WTC11 (cell line): ENCODE data around the gene GAREM2. TPM values are rescaled to one million over a fixed set of nuclear protein-coding genes. Genes with fewer than 3 reads are reported as not detected.

ENCODE experiments used
- ATAC-seq: fragments of 200-7000 bp; cut with Tn5 transposase; 2 replicates; pipeline ENCODE4 v1.10.0; 2021; ENCODE audit warnings: mild to moderate bottlenecking, moderate library complexity
- CTCF ChIA-PET: fragments of 300-600 bp; sonication (Branson Sonifier 250); formaldehyde crosslinking; loops from one replicate; lab custom pipeline; 2021; ENCODE audit warnings: antibody characterized with exemption; lab: Charles Lee
- POLR2A ChIA-PET: fragments of 350-600 bp; sonication (Branson Sonifier 250); formaldehyde crosslinking; loops from one replicate; lab custom pipeline; 2021; ENCODE audit warnings: antibody characterized with exemption; lab: Charles Lee
- DNase-seq: peaks from one replicate; pipeline ENCODE4 v3.0.0; 2021; ENCODE audit warnings: low spot score
- H3K27ac Mint-ChIP-seq: 2 replicates; pipeline ENCODE4 v1.8.0; 2021; ENCODE audit warnings: mixed read lengths
- H3K27me3 Mint-ChIP-seq: 2 replicates; pipeline ENCODE4 v1.8.0; 2021; ENCODE audit warnings: low read depth, mild to moderate bottlenecking, moderate library complexity, mixed read lengths
- H3K36me3 Mint-ChIP-seq: 2 replicates; pipeline ENCODE4 v1.8.0; 2021; ENCODE audit warnings: mixed read lengths
- H3K4me1 Mint-ChIP-seq: 2 replicates; pipeline ENCODE4 v1.8.0; 2022; ENCODE audit warnings: mixed read lengths
- H3K4me3 Mint-ChIP-seq: 2 replicates; pipeline ENCODE4 v1.8.0; 2021; ENCODE audit warnings: mild to moderate bottlenecking, moderate library complexity, mixed read lengths
- H3K9me3 Mint-ChIP-seq: 2 replicates; pipeline ENCODE4 v1.8.0; 2021; ENCODE audit warnings: mixed read lengths
- CREB1 ChIP-seq: sonication (generic); formaldehyde crosslinking; IDR thresholded peaks from 2 replicates; pipeline ENCODE4 v1.8.0; 2023; ENCODE audit warnings: mild to moderate bottlenecking, missing genetic modification reagents
- CREM ChIP-seq: sonication (generic); formaldehyde crosslinking; IDR thresholded peaks from 2 replicates; pipeline ENCODE4 v1.8.1; 2022; ENCODE audit warnings: mild to moderate bottlenecking, missing genetic modification reagents, moderate library complexity
- E2F5 ChIP-seq: sonication (generic); formaldehyde crosslinking; IDR thresholded peaks from 2 replicates; pipeline ENCODE4 v1.8.1; 2022; ENCODE audit warnings: mild to moderate bottlenecking, moderate library complexity, missing genetic modification reagents
- EMX1 ChIP-seq: fragments of 250-450 bp; sonication (Bioruptor Pico); IDR thresholded peaks from 2 replicates; pipeline ENCODE4 v1.8.0; 2021; ENCODE audit warnings: mild to moderate bottlenecking
- ETV6 ChIP-seq: sonication (generic); formaldehyde crosslinking; IDR thresholded peaks from 2 replicates; pipeline ENCODE4 v1.8.1; 2022; ENCODE audit warnings: mild to moderate bottlenecking, missing genetic modification reagents
- GABPB1 ChIP-seq: sonication (generic); formaldehyde crosslinking; IDR thresholded peaks from 2 replicates; pipeline ENCODE4 v1.8.1; 2023; ENCODE audit warnings: mild to moderate bottlenecking, missing genetic modification reagents
- JUN ChIP-seq: sonication (generic); formaldehyde crosslinking; IDR thresholded peaks from 2 replicates; pipeline ENCODE4 v1.8.0; 2023; ENCODE audit warnings: mild to moderate bottlenecking, missing genetic modification reagents
- KAT7 ChIP-seq: sonication (generic); formaldehyde crosslinking; IDR thresholded peaks from 2 replicates; pipeline ENCODE4 v1.8.1; 2023; ENCODE audit warnings: missing genetic modification reagents, mild to moderate bottlenecking, borderline replicate concordance
- MXD4 ChIP-seq: fragments of 250-450 bp; sonication (Bioruptor Pico); IDR thresholded peaks from 2 replicates; pipeline ENCODE4 v1.8.0; 2021; ENCODE audit warnings: mild to moderate bottlenecking, moderate library complexity, borderline replicate concordance
- NFE2L1 ChIP-seq: sonication (generic); formaldehyde crosslinking; IDR thresholded peaks from 2 replicates; pipeline ENCODE4 v1.8.1; 2023; ENCODE audit warnings: missing genetic modification reagents
- NFYB ChIP-seq: sonication (generic); formaldehyde crosslinking; conservative IDR thresholded peaks from 2 replicates; pipeline ENCODE4 v1.8.0; 2022; ENCODE audit warnings: low read depth, missing genetic modification reagents
- STAT6 ChIP-seq: sonication (generic); formaldehyde crosslinking; conservative IDR thresholded peaks from 2 replicates; pipeline ENCODE4 v1.8.1; 2023; ENCODE audit warnings: mild to moderate bottlenecking, low read depth, missing genetic modification reagents, moderate library complexity
- TEAD4 ChIP-seq: sonication (generic); formaldehyde crosslinking; IDR thresholded peaks from 2 replicates; pipeline ENCODE4 v1.8.0; 2022; ENCODE audit warnings: mild to moderate bottlenecking, missing genetic modification reagents
- ZBTB21 ChIP-seq: sonication (generic); formaldehyde crosslinking; IDR thresholded peaks from 2 replicates; pipeline ENCODE4 v1.8.1; 2023; ENCODE audit warnings: mild to moderate bottlenecking, missing genetic modification reagents, borderline replicate concordance
- ZNF396 ChIP-seq: fragments of 250-450 bp; sonication (Bioruptor Pico); IDR thresholded peaks from 2 replicates; pipeline ENCODE4 v1.8.0; 2021; ENCODE audit warnings: mild to moderate bottlenecking, moderate library complexity, borderline replicate concordance
- ZSCAN18 ChIP-seq: fragments of 250-450 bp; sonication (Bioruptor Pico); IDR thresholded peaks from 2 replicates; pipeline ENCODE4 v2.1.2; 2022; ENCODE audit warnings: mild to moderate bottlenecking, moderate library complexity
- total RNA-seq: library from RNA; stranded (reverse); gene quantifications from 3 replicates; pipeline ENCODE4 v1.2.3, GENCODE V29; 2021
- TF ChIP-seq, protein P1 (sequence below): sonication (generic); formaldehyde crosslinking; IDR thresholded peaks from 2 replicates; pipeline ENCODE4 v1.8.0; 2023; ENCODE audit warnings: missing genetic modification reagents, mild to moderate bottlenecking, borderline replicate concordance
- TF ChIP-seq, protein P2 (sequence below): sonication (generic); formaldehyde crosslinking; IDR thresholded peaks from 2 replicates; pipeline ENCODE4 v1.8.0; 2023; ENCODE audit warnings: mild to moderate bottlenecking, missing genetic modification reagents
- TF ChIP-seq, protein P3 (sequence below): sonication (generic); formaldehyde crosslinking; IDR thresholded peaks from 2 replicates; pipeline ENCODE4 v1.8.1; 2023; ENCODE audit warnings: mild to moderate bottlenecking, moderate library complexity, missing genetic modification reagents
- TF ChIP-seq, protein P4 (sequence below): sonication (generic); formaldehyde crosslinking; IDR thresholded peaks from 2 replicates; pipeline ENCODE4 v1.8.1; 2023; ENCODE audit warnings: mild to moderate bottlenecking, missing genetic modification reagents, moderate library complexity

GAREM2 gene
- total RNA-seq, 1 experiment from 2014 or later = 17.4 TPM

GRCh38 chr2:26157580-26157979 is 15.3 kb upstream of the GAREM2 start:
- no peaks in the 10 kb centered on the region; the same call in 1 of the 2 replicates for H3K27me3 Mint-ChIP-seq
- CTCF ChIA-PET = no interaction called here
- H3K4me3 Mint-ChIP-seq = no peak overlapping the region
- POLR2A ChIA-PET = interaction anchor here (0.6 kb wide), 1 partner anchor 69 kb away, joined by 3 read pairs; no protein-coding TSS in a partner anchor
- DNase-seq (no peak), ATAC-seq (no peak)
- no peak overlapping the region for H3K27ac Mint-ChIP-seq
- H3K36me3 Mint-ChIP-seq = no peaks in the 10 kb centered on the region
- peaks cover 24% of the 10 kb centered on the region for H3K9me3 Mint-ChIP-seq
- H3K4me1 Mint-ChIP-seq = no peaks in the 10 kb centered on the region
- TF ChIP-seq TEAD4 (CRISPR knock-in tag) (no peak), MXD4 (CRISPR knock-in tag) (no peak), KAT7 (no peak), JUN (no peak), STAT6 (CRISPR knock-in tag) (no peak), ZSCAN18 (CRISPR knock-in tag) (no peak)
- TF ChIP-seq, protein P1, sequence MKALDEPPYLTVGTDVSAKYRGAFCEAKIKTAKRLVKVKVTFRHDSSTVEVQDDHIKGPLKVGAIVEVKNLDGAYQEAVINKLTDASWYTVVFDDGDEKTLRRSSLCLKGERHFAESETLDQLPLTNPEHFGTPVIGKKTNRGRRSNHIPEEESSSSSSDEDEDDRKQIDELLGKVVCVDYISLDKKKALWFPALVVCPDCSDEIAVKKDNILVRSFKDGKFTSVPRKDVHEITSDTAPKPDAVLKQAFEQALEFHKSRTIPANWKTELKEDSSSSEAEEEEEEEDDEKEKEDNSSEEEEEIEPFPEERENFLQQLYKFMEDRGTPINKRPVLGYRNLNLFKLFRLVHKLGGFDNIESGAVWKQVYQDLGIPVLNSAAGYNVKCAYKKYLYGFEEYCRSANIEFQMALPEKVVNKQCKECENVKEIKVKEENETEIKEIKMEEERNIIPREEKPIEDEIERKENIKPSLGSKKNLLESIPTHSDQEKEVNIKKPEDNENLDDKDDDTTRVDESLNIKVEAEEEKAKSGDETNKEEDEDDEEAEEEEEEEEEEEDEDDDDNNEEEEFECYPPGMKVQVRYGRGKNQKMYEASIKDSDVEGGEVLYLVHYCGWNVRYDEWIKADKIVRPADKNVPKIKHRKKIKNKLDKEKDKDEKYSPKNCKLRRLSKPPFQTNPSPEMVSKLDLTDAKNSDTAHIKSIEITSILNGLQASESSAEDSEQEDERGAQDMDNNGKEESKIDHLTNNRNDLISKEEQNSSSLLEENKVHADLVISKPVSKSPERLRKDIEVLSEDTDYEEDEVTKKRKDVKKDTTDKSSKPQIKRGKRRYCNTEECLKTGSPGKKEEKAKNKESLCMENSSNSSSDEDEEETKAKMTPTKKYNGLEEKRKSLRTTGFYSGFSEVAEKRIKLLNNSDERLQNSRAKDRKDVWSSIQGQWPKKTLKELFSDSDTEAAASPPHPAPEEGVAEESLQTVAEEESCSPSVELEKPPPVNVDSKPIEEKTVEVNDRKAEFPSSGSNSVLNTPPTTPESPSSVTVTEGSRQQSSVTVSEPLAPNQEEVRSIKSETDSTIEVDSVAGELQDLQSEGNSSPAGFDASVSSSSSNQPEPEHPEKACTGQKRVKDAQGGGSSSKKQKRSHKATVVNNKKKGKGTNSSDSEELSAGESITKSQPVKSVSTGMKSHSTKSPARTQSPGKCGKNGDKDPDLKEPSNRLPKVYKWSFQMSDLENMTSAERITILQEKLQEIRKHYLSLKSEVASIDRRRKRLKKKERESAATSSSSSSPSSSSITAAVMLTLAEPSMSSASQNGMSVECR (CRISPR knock-in tag) = no peak
- TF ChIP-seq, all 79 proteins: peak for 0

- H3K36me3 Mint-ChIP-seq = no peaks in the 10 kb centered on the region
These were observed 11.0 kb upstream of the GAREM2 start for GRCh38 chr2:26161926-26162325.

More at GRCh38 chr2:26161926-26162325, 11.0 kb upstream of the GAREM2 start:
- H3K4me3 Mint-ChIP-seq = no peak overlapping the region
- TF ChIP-seq E2F5 (CRISPR knock-in tag) (no peak), EMX1 (CRISPR knock-in tag) (no peak), NFYB (CRISPR knock-in tag) (no peak), ETV6 (CRISPR knock-in tag) (no peak), GABPB1 (CRISPR knock-in tag) (no peak), ZNF396 (CRISPR knock-in tag) (no peak), ZBTB21 (CRISPR knock-in tag) (no peak), CREB1 (CRISPR knock-in tag) (no peak), NFE2L1 (CRISPR knock-in tag) (no peak), CREM (CRISPR knock-in tag) (no peak)
- TF ChIP-seq, protein P2, sequence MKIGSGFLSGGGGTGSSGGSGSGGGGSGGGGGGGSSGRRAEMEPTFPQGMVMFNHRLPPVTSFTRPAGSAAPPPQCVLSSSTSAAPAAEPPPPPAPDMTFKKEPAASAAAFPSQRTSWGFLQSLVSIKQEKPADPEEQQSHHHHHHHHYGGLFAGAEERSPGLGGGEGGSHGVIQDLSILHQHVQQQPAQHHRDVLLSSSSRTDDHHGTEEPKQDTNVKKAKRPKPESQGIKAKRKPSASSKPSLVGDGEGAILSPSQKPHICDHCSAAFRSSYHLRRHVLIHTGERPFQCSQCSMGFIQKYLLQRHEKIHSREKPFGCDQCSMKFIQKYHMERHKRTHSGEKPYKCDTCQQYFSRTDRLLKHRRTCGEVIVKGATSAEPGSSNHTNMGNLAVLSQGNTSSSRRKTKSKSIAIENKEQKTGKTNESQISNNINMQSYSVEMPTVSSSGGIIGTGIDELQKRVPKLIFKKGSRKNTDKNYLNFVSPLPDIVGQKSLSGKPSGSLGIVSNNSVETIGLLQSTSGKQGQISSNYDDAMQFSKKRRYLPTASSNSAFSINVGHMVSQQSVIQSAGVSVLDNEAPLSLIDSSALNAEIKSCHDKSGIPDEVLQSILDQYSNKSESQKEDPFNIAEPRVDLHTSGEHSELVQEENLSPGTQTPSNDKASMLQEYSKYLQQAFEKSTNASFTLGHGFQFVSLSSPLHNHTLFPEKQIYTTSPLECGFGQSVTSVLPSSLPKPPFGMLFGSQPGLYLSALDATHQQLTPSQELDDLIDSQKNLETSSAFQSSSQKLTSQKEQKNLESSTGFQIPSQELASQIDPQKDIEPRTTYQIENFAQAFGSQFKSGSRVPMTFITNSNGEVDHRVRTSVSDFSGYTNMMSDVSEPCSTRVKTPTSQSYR (CRISPR knock-in tag) = no peak
- TF ChIP-seq, protein P3, sequence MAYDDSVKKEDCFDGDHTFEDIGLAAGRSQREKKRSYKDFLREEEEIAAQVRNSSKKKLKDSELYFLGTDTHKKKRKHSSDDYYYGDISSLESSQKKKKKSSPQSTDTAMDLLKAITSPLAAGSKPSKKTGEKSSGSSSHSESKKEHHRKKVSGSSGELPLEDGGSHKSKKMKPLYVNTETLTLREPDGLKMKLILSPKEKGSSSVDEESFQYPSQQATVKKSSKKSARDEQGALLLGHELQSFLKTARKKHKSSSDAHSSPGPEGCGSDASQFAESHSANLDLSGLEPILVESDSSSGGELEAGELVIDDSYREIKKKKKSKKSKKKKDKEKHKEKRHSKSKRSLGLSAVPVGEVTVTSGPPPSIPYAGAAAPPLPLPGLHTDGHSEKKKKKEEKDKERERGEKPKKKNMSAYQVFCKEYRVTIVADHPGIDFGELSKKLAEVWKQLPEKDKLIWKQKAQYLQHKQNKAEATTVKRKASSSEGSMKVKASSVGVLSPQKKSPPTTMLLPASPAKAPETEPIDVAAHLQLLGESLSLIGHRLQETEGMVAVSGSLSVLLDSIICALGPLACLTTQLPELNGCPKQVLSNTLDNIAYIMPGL = no peak
- TF ChIP-seq, protein P4, sequence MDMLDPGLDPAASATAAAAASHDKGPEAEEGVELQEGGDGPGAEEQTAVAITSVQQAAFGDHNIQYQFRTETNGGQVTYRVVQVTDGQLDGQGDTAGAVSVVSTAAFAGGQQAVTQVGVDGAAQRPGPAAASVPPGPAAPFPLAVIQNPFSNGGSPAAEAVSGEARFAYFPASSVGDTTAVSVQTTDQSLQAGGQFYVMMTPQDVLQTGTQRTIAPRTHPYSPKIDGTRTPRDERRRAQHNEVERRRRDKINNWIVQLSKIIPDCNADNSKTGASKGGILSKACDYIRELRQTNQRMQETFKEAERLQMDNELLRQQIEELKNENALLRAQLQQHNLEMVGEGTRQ (CRISPR knock-in tag) = no peak
- TF ChIP-seq, all 79 proteins: peak for 0
- no peak for DNase-seq
- no peak for ATAC-seq
- ChIA-PET POLR2A (no interaction called here), CTCF (interaction anchor here (1.0 to 1.1 kb wide), 2 partner anchors 10 to 164 kb away, joined by 3 to 4 read pairs; no protein-coding TSS in a partner anchor)
- Mint-ChIP-seq H3K27ac (no peak overlapping the region), H3K27me3 (peaks cover 2% of the 10 kb centered on the region; the same call in 1 of the 2 replicates), H3K4me1 (no peaks in the 10 kb centered on the region), H3K9me3 (peaks cover 6% of the 10 kb centered on the region)
